ENCODE measurements around the gene TFCP2L1.

Gene TFCP2L1

GRCh38 chr2:121219866-121220265, 65.1 kb downstream of the TFCP2L1 start:
- no peak overlapping the region for H3K9ac ChIP-seq (ENCODE audit: low read depth, low read length)
- no peaks in the 10 kb centered on the region for H3K36me3 ChIP-seq (ENCODE audit: insufficient read depth, low read length)
- no peaks in the 10 kb centered on the region for H3K9me3 ChIP-seq (ENCODE audit: control insufficient read depth, insufficient read depth, low read length)
- no peaks in the 10 kb centered on the region for H3K4me1 ChIP-seq (ENCODE audit: insufficient read depth, low read length)

DNA sequence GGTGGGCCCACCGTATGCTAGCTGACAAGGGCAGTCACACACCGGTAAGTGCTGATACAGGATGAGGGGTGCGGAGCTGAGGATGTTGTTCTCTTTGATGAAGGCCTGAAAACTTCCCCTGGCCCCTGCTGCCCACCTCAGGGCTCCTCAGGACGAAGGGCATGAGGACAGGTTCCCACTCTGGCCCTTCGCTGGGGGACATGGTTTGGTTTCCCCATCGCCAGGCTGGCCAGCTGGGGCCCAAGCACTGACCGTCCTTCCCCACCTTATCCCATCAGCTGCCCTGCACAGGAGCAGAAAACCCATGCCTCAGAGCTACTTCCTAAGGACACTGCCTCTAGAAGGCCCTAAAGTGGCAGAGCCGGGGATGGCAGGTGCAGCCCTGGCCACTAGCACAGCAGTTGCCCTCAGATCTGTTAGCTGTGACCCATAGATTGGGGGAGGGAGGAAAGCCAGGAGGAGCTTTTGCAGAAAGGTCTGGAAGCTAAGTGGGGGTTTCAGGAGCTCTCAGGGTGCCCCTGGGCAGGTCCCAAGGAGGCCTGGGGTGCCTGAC, 66.5 kb downstream of the TFCP2L1 start:
- Histone ChIP-seq H3K9ac (ENCODE audit: low read depth, low read length) (no peak overlapping the region), H3K36me3 (ENCODE audit: insufficient read depth, low read length) (no peaks in the 10 kb centered on the region), H3K9me3 (ENCODE audit: control insufficient read depth, insufficient read depth, low read length) (no peaks in the 10 kb centered on the region), H3K4me1 (ENCODE audit: insufficient read depth, low read length) (0 out of 2 replicates have a peak, but pooled peaks cover 2% of the 10 kb centered on the region)

DNA sequence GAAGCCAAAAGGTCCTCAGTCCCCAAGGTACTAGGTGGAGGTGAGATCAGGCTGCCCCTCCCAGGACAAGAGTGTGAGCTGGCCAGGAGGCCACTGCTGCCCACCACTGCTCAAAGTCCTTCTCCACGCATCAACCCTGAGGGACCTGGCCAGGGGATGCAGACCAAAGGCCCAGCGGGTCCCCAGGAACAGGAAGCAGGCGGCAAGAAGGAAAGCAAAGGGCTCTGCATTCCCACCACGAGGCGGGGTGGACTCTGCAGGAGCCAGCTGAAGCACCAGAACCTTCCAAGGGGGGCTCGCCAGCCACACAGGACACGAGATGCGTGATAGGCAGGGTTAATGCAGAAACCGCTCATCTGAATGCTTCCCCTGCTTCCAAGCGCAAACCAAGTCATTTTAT, 67.4 kb downstream of the TFCP2L1 start:
- no peak overlapping the region for H3K9ac ChIP-seq (ENCODE audit: low read depth, low read length)
- no peaks in the 10 kb centered on the region for H3K36me3 ChIP-seq (ENCODE audit: insufficient read depth, low read length)
- H3K4me1 ChIP-seq (ENCODE audit: insufficient read depth, low read length), result 0 out of 2 replicates have a peak, but pooled peaks cover 5% of the 10 kb centered on the region
- no peaks in the 10 kb centered on the region for H3K9me3 ChIP-seq (ENCODE audit: control insufficient read depth, insufficient read depth, low read length)

DNA sequence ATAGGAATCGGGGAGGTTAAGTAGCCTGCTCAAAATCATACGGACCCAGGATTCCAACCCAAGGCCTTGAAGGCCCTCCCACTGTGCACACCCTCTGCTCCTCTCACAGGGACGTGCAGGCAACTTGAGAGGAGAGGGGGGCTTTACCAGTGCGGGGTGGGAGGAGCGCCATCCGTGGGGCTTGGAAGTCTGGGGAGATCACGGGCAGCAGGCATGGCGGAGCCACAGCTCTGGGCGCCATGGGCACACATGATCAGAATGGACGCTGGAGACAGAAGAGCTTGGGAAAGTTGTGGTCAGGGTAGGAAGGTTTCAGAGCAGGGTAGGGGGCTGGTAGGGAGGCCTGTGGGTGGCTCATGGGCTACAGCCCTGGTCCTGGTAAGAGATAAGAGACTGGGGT, 70.7 kb downstream of the TFCP2L1 start:
- Histone ChIP-seq H3K36me3 (ENCODE audit: insufficient read depth, low read length) (no peaks in the 10 kb centered on the region), H3K9ac (ENCODE audit: low read depth, low read length) (no peak overlapping the region), H3K9me3 (ENCODE audit: control insufficient read depth, insufficient read depth, low read length) (no peaks in the 10 kb centered on the region), H3K4me1 (ENCODE audit: insufficient read depth, low read length) (0 out of 2 replicates have a peak, but pooled peaks cover 5% of the 10 kb centered on the region)

- Histone ChIP-seq H3K9ac (ENCODE audit: low read depth, low read length) (no peak overlapping the region), H3K36me3 (ENCODE audit: insufficient read depth, low read length) (no peaks in the 10 kb centered on the region), H3K4me1 (ENCODE audit: insufficient read depth, low read length) (0 out of 2 replicates have a peak, but pooled peaks cover 5% of the 10 kb centered on the region), H3K9me3 (ENCODE audit: control insufficient read depth, insufficient read depth, low read length) (no peaks in the 10 kb centered on the region)
These were observed 71.6 kb downstream of the TFCP2L1 start for GRCh38 chr2:121213386-121213785.

DNA sequence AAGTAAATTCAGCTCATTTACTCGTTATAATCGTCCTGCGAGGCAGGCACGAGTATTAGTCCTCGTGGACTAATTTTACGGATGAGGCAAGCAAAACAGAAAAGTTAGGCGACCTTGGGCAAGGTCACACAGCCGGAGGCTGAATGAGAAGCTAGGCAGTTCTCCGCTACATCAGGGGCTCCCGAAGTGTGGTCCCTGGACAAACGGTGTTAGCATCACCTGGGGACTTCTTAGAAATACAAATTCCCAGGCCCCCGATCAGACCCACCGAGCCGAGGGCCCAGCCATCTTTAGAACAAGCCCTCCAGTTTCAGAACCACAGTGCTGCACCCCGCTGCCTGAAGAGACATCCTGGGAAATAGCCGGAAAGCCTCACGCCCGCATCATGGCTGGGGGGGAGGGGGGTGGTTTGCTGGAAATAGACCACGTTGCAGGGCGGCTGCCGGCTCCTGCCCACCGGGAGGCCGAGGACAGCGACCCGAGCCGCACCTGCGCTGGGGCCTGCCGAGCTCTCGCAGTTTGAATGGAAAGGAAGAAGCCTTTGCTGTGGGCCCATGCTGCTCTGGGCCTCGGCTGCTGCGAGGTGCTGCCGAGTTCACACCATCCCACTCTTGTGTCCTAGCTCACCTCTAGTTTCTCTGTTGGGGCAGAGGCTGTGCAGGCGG, 72.2 kb downstream of the TFCP2L1 start:
- Histone ChIP-seq H3K9me3 (ENCODE audit: control insufficient read depth, insufficient read depth, low read length) (no peaks in the 10 kb centered on the region), H3K4me1 (ENCODE audit: insufficient read depth, low read length) (0 out of 2 replicates have a peak, but pooled peaks cover 5% of the 10 kb centered on the region), H3K9ac (ENCODE audit: low read depth, low read length) (no peak overlapping the region), H3K36me3 (ENCODE audit: insufficient read depth, low read length) (no peaks in the 10 kb centered on the region)

GRCh38 chr2:121211689-121212151, 73.3 kb downstream of the TFCP2L1 start:
- no peaks in the 10 kb centered on the region for H3K36me3 ChIP-seq (ENCODE audit: insufficient read depth, low read length)
- H3K4me1 ChIP-seq (ENCODE audit: insufficient read depth, low read length), result 0 out of 2 replicates have a peak, but pooled peaks cover 5% of the 10 kb centered on the region
- H3K9me3 ChIP-seq (ENCODE audit: control insufficient read depth, insufficient read depth, low read length), result no peaks in the 10 kb centered on the region
- H3K9ac ChIP-seq (ENCODE audit: low read depth, low read length), result no peak overlapping the region

DNA sequence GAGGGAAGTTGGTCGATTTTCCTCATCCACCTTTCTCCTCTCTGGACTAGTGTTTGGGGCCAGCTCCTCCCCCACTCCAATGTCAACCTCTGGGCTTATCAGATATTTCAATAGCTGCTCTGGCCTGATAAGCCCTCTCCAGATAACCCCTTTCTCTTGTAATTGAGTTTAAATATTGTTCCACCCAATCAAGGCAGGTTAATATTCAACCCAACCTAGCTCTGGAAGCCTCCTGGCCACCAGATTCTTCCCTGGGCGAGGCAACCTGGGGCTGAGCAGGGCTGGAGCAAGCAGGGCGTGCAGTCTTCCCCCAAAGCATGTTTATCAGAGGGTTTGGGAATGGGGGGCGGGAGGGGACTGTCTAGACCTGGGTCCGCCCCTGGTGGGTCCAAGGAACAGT, 73.8 kb downstream of the TFCP2L1 start:
- Histone ChIP-seq H3K4me1 (ENCODE audit: insufficient read depth, low read length) (0 out of 2 replicates have a peak, but pooled peaks cover 5% of the 10 kb centered on the region), H3K9ac (ENCODE audit: low read depth, low read length) (no peak overlapping the region), H3K9me3 (ENCODE audit: control insufficient read depth, insufficient read depth, low read length) (no peaks in the 10 kb centered on the region), H3K36me3 (ENCODE audit: insufficient read depth, low read length) (no peaks in the 10 kb centered on the region)

DNA sequence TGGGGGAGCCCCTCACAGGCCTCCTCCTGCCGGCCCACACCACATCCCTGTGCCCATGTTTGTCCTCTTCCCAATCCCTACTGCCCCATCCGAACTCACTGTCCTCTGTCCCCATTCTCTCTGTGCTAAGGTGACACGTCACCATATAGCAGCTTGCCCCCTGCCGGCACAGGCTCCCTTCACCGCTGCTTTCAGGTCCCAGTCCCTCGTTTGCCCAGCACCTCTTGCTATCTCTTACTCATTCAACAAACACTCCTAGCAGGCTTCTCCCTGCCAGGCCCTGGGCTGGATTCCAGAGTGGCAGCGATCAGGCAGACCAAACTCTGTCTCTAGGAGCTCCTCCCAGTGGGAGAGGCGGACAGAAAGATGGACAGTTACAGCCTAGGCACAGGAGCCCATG, 74.3 kb downstream of the TFCP2L1 start:
- Histone ChIP-seq H3K36me3 (ENCODE audit: insufficient read depth, low read length) (no peaks in the 10 kb centered on the region), H3K9me3 (ENCODE audit: control insufficient read depth, insufficient read depth, low read length) (no peaks in the 10 kb centered on the region), H3K9ac (ENCODE audit: low read depth, low read length) (no peak overlapping the region), H3K4me1 (ENCODE audit: insufficient read depth, low read length) (0 out of 2 replicates have a peak, but pooled peaks cover 5% of the 10 kb centered on the region)

DNA sequence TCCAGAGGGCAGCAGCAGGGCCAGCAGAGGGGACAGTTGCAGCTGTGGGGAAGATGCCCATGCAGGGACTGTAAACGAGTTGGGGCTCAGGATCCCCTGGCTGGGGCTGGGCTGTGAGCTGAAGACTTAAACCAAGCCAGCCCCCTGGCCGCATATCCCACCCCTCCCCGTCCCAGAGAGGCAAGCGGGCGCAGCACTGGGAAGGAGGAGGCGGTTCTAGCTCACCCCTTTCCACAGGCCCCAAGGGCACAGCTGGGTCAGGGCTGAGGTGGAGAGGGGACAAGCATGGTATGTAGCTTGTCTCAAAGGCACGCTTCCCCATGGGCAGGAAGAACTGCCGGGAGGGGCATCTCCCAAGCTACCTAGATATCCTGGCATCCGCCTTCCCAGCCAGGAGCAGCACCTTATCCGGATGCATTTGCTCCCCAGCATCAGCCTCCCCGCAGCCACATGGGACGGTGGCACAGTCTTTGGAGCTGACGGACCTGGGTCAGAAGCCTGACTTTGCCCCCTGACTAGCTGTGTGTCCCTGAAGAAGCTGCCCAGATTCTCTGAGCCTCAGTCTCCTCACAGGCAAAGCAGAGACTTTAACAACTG, 75.9 kb downstream of the TFCP2L1 start:
- Histone ChIP-seq H3K36me3 (ENCODE audit: insufficient read depth, low read length) (no peaks in the 10 kb centered on the region), H3K9me3 (ENCODE audit: control insufficient read depth, insufficient read depth, low read length) (no peaks in the 10 kb centered on the region), H3K4me1 (ENCODE audit: insufficient read depth, low read length) (0 out of 2 replicates have a peak, but pooled peaks cover 5% of the 10 kb centered on the region), H3K9ac (ENCODE audit: low read depth, low read length) (no peak overlapping the region)

GRCh38 chr2:121207494-121207893, 77.5 kb downstream of the TFCP2L1 start:
- Histone ChIP-seq H3K9ac (ENCODE audit: low read depth, low read length) (no peak overlapping the region), H3K9me3 (ENCODE audit: control insufficient read depth, insufficient read depth, low read length) (no peaks in the 10 kb centered on the region), H3K36me3 (ENCODE audit: insufficient read depth, low read length) (no peaks in the 10 kb centered on the region), H3K4me1 (ENCODE audit: insufficient read depth, low read length) (no peaks in the 10 kb centered on the region)

- Histone ChIP-seq H3K4me1 (ENCODE audit: insufficient read depth, low read length) (no peaks in the 10 kb centered on the region), H3K9ac (ENCODE audit: low read depth, low read length) (no peak overlapping the region)
These were observed 79.6 kb downstream of the TFCP2L1 start for GRCh38 chr2:121205321-121205942.

GRCh38 chr2:121203591-121204249, 81.3 kb downstream of the TFCP2L1 start:
- H3K9me3 ChIP-seq (ENCODE audit: control insufficient read depth, insufficient read depth, low read length), result no peaks in the 10 kb centered on the region
- H3K4me1 ChIP-seq (ENCODE audit: insufficient read depth, low read length), result no peaks in the 10 kb centered on the region
- H3K36me3 ChIP-seq (ENCODE audit: insufficient read depth, low read length), result no peaks in the 10 kb centered on the region
- no peak overlapping the region for H3K9ac ChIP-seq (ENCODE audit: low read depth, low read length)

More at GRCh38 chr2:121205321-121205942, 79.6 kb downstream of the TFCP2L1 start:
- Histone ChIP-seq H3K9me3 (ENCODE audit: control insufficient read depth, insufficient read depth, low read length) (no peaks in the 10 kb centered on the region), H3K36me3 (ENCODE audit: insufficient read depth, low read length) (no peaks in the 10 kb centered on the region)

All from ES-I3 (cell line).